GM12874 (cell line): ENCODE measurements around the gene QSOX1.
A peak's percentile ranks its signal among the peaks of the same experiment; 100 is the strongest.

Experiments used
- CTCF ChIP-seq: IDR thresholded peaks from 2 replicates; pipeline ENCODE4 v1.5.1; 2011; ENCODE audit warnings: low read depth, mild to moderate bottlenecking, control low read depth, low read length, moderate library complexity; ENCODE audit not compliant: insufficient read depth

Gene QSOX1

GRCh38 chr1:180167021-180167701 is 12.5 kb downstream of the QSOX1 start:
- TF ChIP-seq CTCF, result no peak

- no peak for TF ChIP-seq CTCF
These were observed 13.2 kb downstream of the QSOX1 start for GRCh38 chr1:180167721-180168467.

- peak; percentile 74 for TF ChIP-seq CTCF
These were observed 14.3 kb downstream of the QSOX1 start for GRCh38 chr1:180168786-180169639.

- no peak for TF ChIP-seq CTCF
These were observed 15.0 kb downstream of the QSOX1 start for GRCh38 chr1:180169640-180170195.

- no peak for TF ChIP-seq CTCF
These were observed 16.0 kb downstream of the QSOX1 start for GRCh38 chr1:180170546-180171151.

GRCh38 chr1:180171691-180172090 is 17.0 kb downstream of the QSOX1 start:
- TF ChIP-seq CTCF, result no peak
